MCF 10A (cell line): ENCODE results near the gene UBE3A. TPM values are rescaled to one million over a fixed set of nuclear protein-coding genes. Genes with fewer than 3 reads are reported as not detected.

Experiments used
- BruUV-seq: library from RNA; stranded (reverse); fragments of 400-500 nt; replicated peaks from 2 replicates; lab custom pipeline; 2021; lab: Mats Ljungman, UMichigan
- CTCF ChIA-PET: fragments of 300-600 bp; sonication (Branson Sonifier 250); formaldehyde crosslinking; extraction: SDS; loops from one replicate; lab custom pipeline; 2021; ENCODE audit warnings: antibody characterized with exemption, inconsistent platforms; lab: Yijun Ruan, JAX
- POLR2A ChIA-PET: fragments of 300-600, 350-650 bp; sonication (Branson Sonifier 250); formaldehyde crosslinking; extraction: SDS; loops from one replicate; lab custom pipeline; 2020; ENCODE audit warnings: antibody characterized with exemption, inconsistent platforms; lab: Yijun Ruan, JAX
- DNase-seq: peaks from one replicate; pipeline ENCODE4 v3.0.0-alpha.2; 2018; ENCODE audit not compliant: unreplicated experiment
- H3K27ac Mint-ChIP-seq: one replicate; pipeline ENCODE4 v1.8.0; 2022; ENCODE audit warnings: mild to moderate bottlenecking, low read depth, mixed read lengths; ENCODE audit not compliant: unreplicated experiment
- H3K27me3 Mint-ChIP-seq: one replicate; pipeline ENCODE4 v1.8.0; 2022; ENCODE audit warnings: mixed read lengths; ENCODE audit not compliant: insufficient read depth, unreplicated experiment
- H3K36me3 Mint-ChIP-seq: one replicate; pipeline ENCODE4 v1.8.0; 2022; ENCODE audit warnings: mild to moderate bottlenecking, moderate library complexity, mixed read lengths; ENCODE audit not compliant: insufficient read depth, unreplicated experiment
- H3K4me1 Mint-ChIP-seq: one replicate; pipeline ENCODE4 v1.8.0; 2022; ENCODE audit warnings: mixed read lengths; ENCODE audit not compliant: insufficient read depth, unreplicated experiment
- H3K4me3 Mint-ChIP-seq: one replicate; pipeline ENCODE4 v1.8.0; 2022; ENCODE audit warnings: mild to moderate bottlenecking, moderate library complexity, mixed read lengths; ENCODE audit not compliant: unreplicated experiment
- H3K9me3 Mint-ChIP-seq: one replicate; pipeline ENCODE4 v1.8.0; 2022; ENCODE audit warnings: mixed read lengths; ENCODE audit not compliant: unreplicated experiment
- CTCF ChIP-seq: fragments of 200-600 bp; IDR thresholded peaks from one replicate; pipeline ENCODE4 v1.8.0; 2022; ENCODE audit warnings: antibody characterized with exemption, mild to moderate bottlenecking; ENCODE audit not compliant: unreplicated experiment
- intact Hi-C: fragments of 100-400 bp; cut with micrococcal nuclease; formaldehyde crosslinking; loops from 2 replicates; pipeline ENCODE4 v1.14.1; 2022
- total RNA-seq: library from RNA; stranded (reverse); gene quantifications from 2 replicates; pipeline ENCODE4 v1.2.3, GENCODE V29; 2022

Gene UBE3A
- total RNA-seq, 1 experiment from 2014 or later: 101 TPM

DNA sequence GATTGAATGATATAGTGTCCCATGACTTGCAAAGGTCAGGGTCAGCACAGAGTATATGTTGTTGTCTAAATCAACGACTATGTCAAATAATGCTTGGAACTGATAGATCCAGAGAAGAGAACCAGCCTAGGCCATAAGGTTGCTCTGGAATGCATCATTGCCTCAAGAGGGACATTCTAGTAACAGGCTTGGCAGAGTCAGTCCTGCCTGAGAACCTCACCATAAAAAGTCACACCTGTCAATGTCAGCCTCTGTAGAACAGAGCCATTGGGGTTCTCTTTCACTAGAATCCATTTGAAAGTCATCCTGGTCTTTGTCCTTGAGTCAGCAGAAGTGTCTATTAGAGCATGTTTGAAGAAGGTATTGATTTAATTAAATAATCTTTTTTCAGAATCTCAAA, 31.4 kb upstream of the UBE3A start:
- Mint-ChIP-seq H3K27me3 (no peaks in the 10 kb centered on the region), H3K4me1 (peaks cover 22% of the 10 kb centered on the region), H3K36me3 (no peaks in the 10 kb centered on the region), H3K9me3 (peaks cover under 1% of the 10 kb centered on the region), H3K4me3 (no peak overlapping the region), H3K27ac (no peak overlapping the region)
- intact Hi-C loops: no loop called here
- no peak for TF ChIP-seq CTCF
- CTCF ChIA-PET: no interaction called here
- DNase-seq: no peak
- POLR2A ChIA-PET: interaction anchor here (0.5 to 1.6 kb wide), 2 partner anchors 14 to 31 kb away, joined by 3 to 5 read pairs; no protein-coding TSS in a partner anchor
- no TSS peak for BruUV-seq

GRCh38 chr15:25469377-25469776, 30.6 kb upstream of the UBE3A start:
- DNase-seq: peak; percentile 27
- Mint-ChIP-seq H3K4me3 (no peak overlapping the region), H3K36me3 (no peaks in the 10 kb centered on the region), H3K27ac (no peak overlapping the region), H3K9me3 (peaks cover 8% of the 10 kb centered on the region), H3K4me1 (peaks cover 22% of the 10 kb centered on the region), H3K27me3 (no peaks in the 10 kb centered on the region)
- TF ChIP-seq CTCF: no peak
- no TSS peak for BruUV-seq
- CTCF ChIA-PET: interaction anchor here (0.6 to 0.8 kb wide), 2 partner anchors 11 to 824 kb away, joined by 3 to 4 read pairs; no protein-coding TSS in a partner anchor
- intact Hi-C loops: no loop called here
- POLR2A ChIA-PET: interaction anchor here (0.5 to 1.6 kb wide), 3 partner anchors 13 to 361 kb away, joined by 3 to 5 read pairs (median 4); no protein-coding TSS in a partner anchor

DNA sequence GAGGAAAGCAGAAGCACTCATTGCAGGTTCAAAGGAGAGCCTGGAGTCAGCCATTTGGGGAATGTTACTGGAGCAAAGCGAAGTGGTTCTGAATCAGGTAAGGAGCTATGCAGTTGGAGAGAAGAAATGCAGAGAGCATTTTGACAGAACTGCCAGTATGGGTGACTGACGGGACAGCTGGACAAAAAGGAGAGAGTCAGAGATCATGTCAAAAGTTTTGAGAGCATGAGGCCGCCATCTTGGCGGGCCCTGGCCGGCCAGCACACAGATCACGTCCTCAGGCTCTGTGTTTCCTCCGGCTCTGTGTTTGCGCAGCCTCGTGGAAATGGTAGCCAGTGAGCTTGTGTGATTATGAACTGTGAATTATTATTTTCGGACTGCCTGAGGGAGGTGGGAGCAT, 29.8 kb upstream of the UBE3A start:
- intact Hi-C loops: no loop called here
- Mint-ChIP-seq H3K4me3 (no peak overlapping the region), H3K9me3 (peaks cover 8% of the 10 kb centered on the region), H3K4me1 (peaks cover 22% of the 10 kb centered on the region), H3K27me3 (no peaks in the 10 kb centered on the region), H3K36me3 (no peaks in the 10 kb centered on the region), H3K27ac (no peak overlapping the region)
- no peak for TF ChIP-seq CTCF
- BruUV-seq: no TSS peak
- ChIA-PET POLR2A (no interaction called here), CTCF (interaction anchor here (0.6 to 0.8 kb wide), 3 partner anchors 10 to 1546 kb away, joined by 3 to 4 read pairs (median 3); no protein-coding TSS in a partner anchor)
- no peak for DNase-seq

GRCh38 chr15:25465835-25466234, 27.0 kb upstream of the UBE3A start:
- ChIA-PET POLR2A (interaction anchor here (0.6 kb wide), 1 partner anchor 55 kb away, joined by 3 read pairs; no protein-coding TSS in a partner anchor), CTCF (no interaction called here)
- peaks cover 8% of the 10 kb centered on the region for H3K9me3 Mint-ChIP-seq
- DNase-seq: peak; percentile 19
- BruUV-seq: no TSS peak
- TF ChIP-seq CTCF: no peak
- no peaks in the 10 kb centered on the region for H3K36me3 Mint-ChIP-seq
- H3K27me3 Mint-ChIP-seq: no peaks in the 10 kb centered on the region
- H3K27ac Mint-ChIP-seq: peak overlapping the region; percentile 40
- intact Hi-C loops: no loop called here
- H3K4me1 Mint-ChIP-seq: peaks cover 22% of the 10 kb centered on the region
- H3K4me3 Mint-ChIP-seq: no peak overlapping the region
